Skeletal muscle tissue (tissue), 4 donors: ENCODE data around the gene TARS2. TPM values are rescaled to one million over a fixed set of nuclear protein-coding genes. Genes with fewer than 3 reads are reported as not detected.

Experiments
- H3K27ac ChIP-seq: one replicate; pipeline ENCODE4 v1.7.0; 2013; ENCODE audit warnings: mild to moderate bottlenecking, low read depth, low read length, inconsistent platforms
- H3K27me3 ChIP-seq, 3 donors: one replicate each; pipeline ENCODE4 v1.7.0; 2013; ENCODE audit warnings: low read length in 3 of 3; ENCODE audit not compliant: control insufficient read depth in 3 of 3, insufficient read depth in 3 of 3
- H3K36me3 ChIP-seq, 3 donors: one replicate each; pipeline ENCODE4 v1.7.0; 2013; ENCODE audit warnings: low read length in 3 of 3; ENCODE audit not compliant: control insufficient read depth in 3 of 3, insufficient read depth in 3 of 3
- H3K4me1 ChIP-seq, 3 donors: one replicate each; pipeline ENCODE4 v1.7.0; 2013; ENCODE audit warnings: low read length in 3 of 3, mild to moderate bottlenecking in 3 of 3; ENCODE audit not compliant: control insufficient read depth in 3 of 3, insufficient read depth in 3 of 3
- H3K4me3 ChIP-seq, 3 donors: one replicate each; pipeline ENCODE4 v1.7.0; 2013; ENCODE audit warnings: low read length in 3 of 3
- H3K9ac ChIP-seq, 3 donors: one replicate each; pipeline ENCODE4 v1.7.0; 2013; ENCODE audit warnings: low read length in 3 of 3, mild to moderate bottlenecking in 3 of 3, moderate library complexity in 2 of 3, low read depth in 1 of 3
- H3K9me3 ChIP-seq, 3 donors: one replicate each; pipeline ENCODE4 v1.7.0; 2013; ENCODE audit warnings: low read length in 3 of 3; ENCODE audit not compliant: control insufficient read depth in 3 of 3
- total RNA-seq: library from RNA; depleted of rRNA; stranded (reverse); fragments of >200 nt; gene quantifications from one replicate; pipeline ENCODE4 v1.2.3, GENCODE V29; 2014
- donor health status: Osteomylitis.

Gene TARS2
- total RNA-seq, 1 donor from 2014 or later: 21.4 TPM

- Histone ChIP-seq H3K4me1 (peaks cover 4 to 24% (median 9%) of the 10 kb centered on the region in 3 donors), H3K4me3 (peak within 1 kb of the TSS; percentile 71 to 95 (median 93)), H3K36me3 (peaks cover 10 to 20% (median 19%) of the 10 kb centered on the region in 3 donors), H3K9ac (peak within 1 kb of the TSS; percentile 92 to 96 (median 94)), H3K27ac (peak within 1 kb of the TSS; percentile 93), H3K27me3 (no peaks in the 10 kb centered on the region), H3K9me3 (no peaks in the 10 kb centered on the region)
These were observed 28.3 kb downstream of the TARS2 start, which contains the start of gene FALEC for GRCh38 chr1:150515328-150516049. TSS of gene FALEC (plus strand) at chr1:150515752.

DNA sequence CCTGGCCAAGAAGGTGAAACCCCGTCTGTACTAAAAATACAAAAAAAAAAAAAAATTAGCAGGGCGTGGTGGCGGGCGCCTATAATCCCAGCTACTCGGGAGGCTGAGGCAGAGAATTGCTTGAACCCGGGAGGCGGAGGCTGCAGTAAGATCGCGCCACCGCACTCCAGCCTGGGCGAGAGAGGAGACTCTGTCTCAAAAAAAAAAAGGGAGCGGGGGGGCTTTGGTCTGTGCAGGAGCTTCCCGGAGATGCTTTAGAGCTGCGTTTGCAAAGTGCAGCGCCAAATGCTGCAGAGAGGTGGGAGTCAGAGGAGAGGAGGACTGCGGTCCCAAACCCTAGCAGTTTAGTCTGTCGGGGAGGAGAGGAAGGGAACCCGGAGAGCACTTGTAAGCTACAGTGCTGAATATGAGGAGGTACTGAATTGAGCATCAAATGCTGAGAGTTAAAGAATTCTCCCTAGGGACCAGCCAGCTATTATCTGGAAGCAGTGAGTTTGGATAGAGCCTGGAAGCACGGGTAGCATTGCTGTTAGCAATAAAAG lies 28.9 kb downstream of the TARS2 start:
- Histone ChIP-seq H3K27ac (peak overlapping the region; percentile 93), H3K9ac (peak overlapping the region; percentile 56 to 74 (median 63))

GRCh38 chr1:150516616-150517015 lies 29.4 kb downstream of the TARS2 start:
- H3K9ac ChIP-seq: peak overlapping the region; percentile 1 to 63 (median 48)
- H3K27ac ChIP-seq: peak overlapping the region; percentile 93
- peak overlapping the region in 2 of 3 donors; percentile 69 to 71 for H3K4me3 ChIP-seq

More for the DNA sequence above, 28.9 kb downstream of the TARS2 start:
- Histone ChIP-seq H3K36me3 (peaks cover 6 to 16% (median 15%) of the 10 kb centered on the region in 3 donors), H3K4me3 (peak overlapping the region; percentile 69 to 77 (median 71)), H3K9me3 (no peaks in the 10 kb centered on the region), H3K4me1 (peaks cover 4 to 27% (median 9%) of the 10 kb centered on the region in 3 donors), H3K27me3 (no peaks in the 10 kb centered on the region)

GRCh38 chr1:150521196-150521968 lies 34.2 kb downstream of the TARS2 start:
- no peaks in the 10 kb centered on the region for H3K36me3 ChIP-seq

More at GRCh38 chr1:150516616-150517015, 29.4 kb downstream of the TARS2 start:
- H3K36me3 ChIP-seq: peaks cover 5 to 14% (median 14%) of the 10 kb centered on the region in 3 donors
- H3K27me3 ChIP-seq: no peaks in the 10 kb centered on the region
- H3K9me3 ChIP-seq: no peaks in the 10 kb centered on the region
- peaks cover 8 to 31% (median 9%) of the 10 kb centered on the region in 3 donors for H3K4me1 ChIP-seq

DNA sequence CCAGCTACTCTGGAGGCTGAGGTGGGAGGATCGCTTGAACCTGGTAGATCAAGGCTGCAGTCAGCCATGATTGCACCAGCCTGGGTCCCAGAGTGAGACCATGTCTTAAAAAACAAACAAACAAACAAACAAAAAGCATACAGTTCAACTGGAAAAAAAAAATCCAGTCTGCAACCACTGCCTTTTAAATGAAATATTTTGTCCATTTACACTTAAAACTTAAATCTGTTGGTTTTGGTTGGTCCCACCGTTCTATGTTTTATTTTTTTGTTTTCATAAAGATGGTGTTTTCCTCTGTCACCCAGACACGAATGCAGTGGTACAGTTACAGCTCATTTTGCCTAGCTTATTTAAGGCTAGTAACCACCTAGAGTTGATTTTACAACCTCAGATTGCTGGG lies 38.1 kb downstream of the TARS2 start:
- Histone ChIP-seq H3K27me3 (no peaks in the 10 kb centered on the region), H3K9ac (no peak overlapping the region), H3K4me1 (peaks cover 4 to 13% (median 6%) of the 10 kb centered on the region in 3 donors), H3K36me3 (no peaks in the 10 kb centered on the region), H3K27ac (no peak overlapping the region), H3K9me3 (no peaks in the 10 kb centered on the region), H3K4me3 (no peak overlapping the region)

More at GRCh38 chr1:150521196-150521968, 34.2 kb downstream of the TARS2 start:
- Histone ChIP-seq H3K27ac (peak overlapping the region; percentile 58), H3K4me1 (peaks cover 0 to 24% (median 6%) of the 10 kb centered on the region in 3 donors), H3K27me3 (no peaks in the 10 kb centered on the region), H3K9ac (no peak overlapping the region), H3K4me3 (no peak overlapping the region), H3K9me3 (no peaks in the 10 kb centered on the region)

- Histone ChIP-seq H3K36me3 (no peaks in the 10 kb centered on the region), H3K9me3 (no peaks in the 10 kb centered on the region), H3K4me1 (peaks cover 11 to 15% (median 14%) of the 10 kb centered on the region in 3 donors), H3K4me3 (no peak overlapping the region), H3K27ac (no peak overlapping the region), H3K9ac (no peak overlapping the region), H3K27me3 (no peaks in the 10 kb centered on the region)
These were observed 41.0 kb downstream of the TARS2 start for GRCh38 chr1:150528196-150528595.

- H3K9me3 ChIP-seq: no peaks in the 10 kb centered on the region
- H3K4me1 ChIP-seq: peaks cover 16 to 19% (median 16%) of the 10 kb centered on the region in 3 donors
- H3K27me3 ChIP-seq: no peaks in the 10 kb centered on the region
- no peaks in the 10 kb centered on the region for H3K36me3 ChIP-seq
- peak overlapping the region in 1 of 3 donors; percentile 0 for H3K9ac ChIP-seq
- H3K27ac ChIP-seq: no peak overlapping the region
- no peak overlapping the region for H3K4me3 ChIP-seq
These were observed 41.8 kb downstream of the TARS2 start for GRCh38 chr1:150529017-150529416.

DNA sequence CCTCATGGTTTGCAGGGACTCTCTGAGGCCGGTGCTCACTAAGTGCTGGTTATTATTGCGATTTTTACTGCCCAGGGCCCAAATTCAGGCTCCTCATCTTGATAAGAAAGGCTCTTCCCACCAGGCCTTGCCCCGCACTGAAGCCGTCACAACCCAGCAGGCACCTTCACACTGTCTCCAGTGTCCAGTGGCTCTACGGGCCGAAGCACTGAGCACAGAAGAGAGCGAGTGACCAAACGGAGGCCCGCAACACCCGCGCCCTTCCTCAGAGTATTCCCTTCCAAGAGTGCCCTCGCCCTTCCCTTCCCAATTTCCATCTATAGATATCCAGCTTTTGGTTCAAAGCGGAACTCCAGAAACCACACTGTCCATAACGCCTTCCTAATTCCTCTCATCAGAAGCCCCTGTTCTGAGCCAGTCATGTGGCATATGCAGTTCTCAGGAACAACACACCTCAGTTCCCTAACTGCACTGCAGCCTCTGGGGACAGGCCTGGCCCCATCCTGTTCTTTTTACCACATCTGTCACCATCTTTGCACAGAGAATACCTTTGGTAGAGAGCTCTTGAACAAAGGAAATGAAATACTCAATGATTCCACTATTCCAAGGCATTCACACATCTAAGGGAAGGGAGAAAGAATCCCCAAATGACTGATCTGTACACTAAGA lies 43.4 kb downstream of the TARS2 start:
- no peaks in the 10 kb centered on the region for H3K9me3 ChIP-seq
- no peak overlapping the region for H3K9ac ChIP-seq
- H3K27me3 ChIP-seq: no peaks in the 10 kb centered on the region

DNA sequence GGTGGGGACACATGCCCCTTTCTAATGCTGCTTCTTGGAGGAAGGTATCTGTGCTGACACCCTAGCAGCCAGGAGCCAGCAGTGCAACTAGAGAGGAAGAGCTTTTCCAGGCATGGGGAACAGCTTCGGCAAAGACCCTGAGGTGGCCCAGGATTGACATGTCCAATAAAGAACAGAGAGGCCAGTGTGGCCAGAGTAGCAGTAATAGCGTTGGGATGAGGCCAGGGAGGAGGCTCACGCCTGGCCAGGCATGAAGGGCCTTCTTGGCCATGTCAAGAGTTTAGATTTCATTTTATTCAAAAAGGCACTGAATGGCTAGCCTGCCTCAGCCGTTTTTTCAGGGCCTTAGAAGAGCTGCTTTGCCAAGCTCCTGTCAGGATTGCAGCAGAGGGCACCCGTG lies 45.6 kb downstream of the TARS2 start:
- Histone ChIP-seq H3K4me3 (peak overlapping the region in 2 of 3 donors; percentile 22 to 50), H3K27me3 (no peaks in the 10 kb centered on the region), H3K36me3 (no peaks in the 10 kb centered on the region), H3K9ac (peak overlapping the region; percentile 44 to 79 (median 55)), H3K4me1 (peaks cover 29 to 53% (median 35%) of the 10 kb centered on the region in 3 donors), H3K9me3 (no peaks in the 10 kb centered on the region), H3K27ac (peak overlapping the region; percentile 78)

More for the DNA sequence above, 43.4 kb downstream of the TARS2 start:
- H3K36me3 ChIP-seq: no peaks in the 10 kb centered on the region
- H3K4me3 ChIP-seq: no peak overlapping the region
- no peak overlapping the region for H3K27ac ChIP-seq
- peaks cover 22 to 33% (median 27%) of the 10 kb centered on the region in 3 donors for H3K4me1 ChIP-seq
